GM23338 (cell line): Measurements from ENCODE around the gene TRMT2A. TPM values are rescaled to one million over a fixed set of nuclear protein-coding genes. Genes with fewer than 3 reads are reported as not detected.

ENCODE experiments used
- ATAC-seq: fragments of 200-7000 bp; cut with Tn5 transposase; 3 replicates; pipeline ENCODE4 v1.9.1; 2020
- DNase-seq: peaks from one replicate; pipeline ENCODE4 v3.0.0-alpha.2; 2015; ENCODE audit warnings: low spot score
- H2AFZ ChIP-seq: fragments of 200-600 bp; sonication (generic); 2 replicates; pipeline ENCODE4 v1.8.0; 2016; ENCODE audit warnings: antibody characterized with exemption, mild to moderate bottlenecking, moderate library complexity
- H3F3A ChIP-seq: fragments of 200-600 bp; sonication (generic); replicated peaks from 2 replicates; pipeline ENCODE4 v1.8.0; 2017; ENCODE audit warnings: antibody characterized with exemption, mixed run types, low read depth
- H3K27ac ChIP-seq: fragments of 200-600 bp; sonication (generic); 2 replicates; pipeline ENCODE4 v1.6.1; 2016; ENCODE audit warnings: low read depth
- H3K27me3 ChIP-seq: fragments of 200-600 bp; sonication (generic); 2 replicates; pipeline ENCODE4 v1.8.0; 2016; ENCODE audit warnings: mild to moderate bottlenecking, mixed run types, moderate library complexity; ENCODE audit not compliant: insufficient read depth
- H3K36me3 ChIP-seq: fragments of 200-600 bp; sonication (generic); 2 replicates; pipeline ENCODE4 v1.8.0; 2016; ENCODE audit warnings: mild to moderate bottlenecking; ENCODE audit not compliant: insufficient read depth
- H3K4me1 ChIP-seq: fragments of 200-600 bp; sonication (generic); 2 replicates; pipeline ENCODE4 v1.8.0; 2016; ENCODE audit warnings: mild to moderate bottlenecking, moderate library complexity; ENCODE audit not compliant: insufficient read depth
- H3K4me2 ChIP-seq: fragments of 200-600 bp; sonication (generic); 2 replicates; pipeline ENCODE4 v1.7.1; 2017; ENCODE audit warnings: mixed run types
- H3K4me3 ChIP-seq: fragments of 200-600 bp; sonication (generic); 2 replicates; pipeline ENCODE4 v1.6.1; 2016; ENCODE audit warnings: mixed run types
- H3K79me2 ChIP-seq: fragments of 200-600 bp; sonication (generic); replicated peaks from 2 replicates; pipeline ENCODE4 v1.8.0; 2017; ENCODE audit warnings: mild to moderate bottlenecking; ENCODE audit not compliant: insufficient read depth
- H3K9me2 ChIP-seq: fragments of 200-600 bp; sonication (generic); 2 replicates; pipeline ENCODE4 v1.8.0; 2017; ENCODE audit not compliant: insufficient read depth
- H4K20me1 ChIP-seq: fragments of 200-600 bp; sonication (generic); replicated peaks from 2 replicates; pipeline ENCODE4 v1.8.0; 2017; ENCODE audit warnings: mild to moderate bottlenecking; ENCODE audit not compliant: insufficient read depth
- H3K27ac Mint-ChIP-seq: 2 replicates; pipeline ENCODE4 v1.8.0; 2020; ENCODE audit warnings: inconsistent platforms, mild to moderate bottlenecking, moderate library complexity, mixed read lengths
- H3K27me3 Mint-ChIP-seq: 3 replicates; pipeline ENCODE4 v1.8.0; 2022; ENCODE audit warnings: low read depth, mild to moderate bottlenecking, moderate library complexity, mixed read lengths, inconsistent platforms; ENCODE audit not compliant: insufficient read depth, poor library complexity
- H3K36me3 Mint-ChIP-seq: 3 replicates; pipeline ENCODE4 v1.8.0; 2021; ENCODE audit warnings: low read depth, mild to moderate bottlenecking, inconsistent platforms, moderate library complexity, mixed read lengths
- H3K4me1 Mint-ChIP-seq: 3 replicates; pipeline ENCODE4 v1.8.0; 2020; ENCODE audit warnings: mild to moderate bottlenecking, inconsistent platforms, mixed read lengths
- H3K4me3 Mint-ChIP-seq: 3 replicates; pipeline ENCODE4 v1.8.0; 2021; ENCODE audit warnings: moderate library complexity, mild to moderate bottlenecking, inconsistent platforms, mixed read lengths
- H3K9me3 Mint-ChIP-seq: 3 replicates; pipeline ENCODE4 v1.8.0; 2020; ENCODE audit warnings: moderate library complexity, mild to moderate bottlenecking, inconsistent platforms, mixed read lengths
- CREB1 ChIP-seq: fragments of 250-450 bp; sonication (Bioruptor Pico); IDR thresholded peaks from 2 replicates; pipeline ENCODE4 v1.5.0; 2020; ENCODE audit warnings: low read depth, mild to moderate bottlenecking, moderate library complexity
- ETS1 ChIP-seq: IDR thresholded peaks from 2 replicates; pipeline ENCODE4 v1.6.1; 2016; ENCODE audit warnings: antibody characterized with exemption
- EZH2phosphoT487 ChIP-seq: fragments of 200-600 bp; sonication (generic); IDR thresholded peaks from one replicate; pipeline ENCODE4 v1.8.1; 2018; ENCODE audit warnings: antibody characterized with exemption; ENCODE audit not compliant: unreplicated experiment
- JUNB ChIP-seq: IDR thresholded peaks from one replicate; pipeline ENCODE4 v1.6.1; 2016; ENCODE audit warnings: antibody characterized with exemption; ENCODE audit not compliant: unreplicated experiment
- NANOG ChIP-seq: IDR thresholded peaks from 2 replicates; pipeline ENCODE4 v1.6.1; 2016; ENCODE audit warnings: antibody characterized with exemption, borderline replicate concordance
- POLR2AphosphoS5 ChIP-seq: IDR thresholded peaks from 2 replicates; pipeline ENCODE4 v1.6.1; 2016; ENCODE audit warnings: antibody characterized with exemption, low read depth
- STAT1 ChIP-seq: IDR thresholded peaks from one replicate; pipeline ENCODE4 v1.6.1; 2016; ENCODE audit warnings: antibody characterized with exemption; ENCODE audit not compliant: unreplicated experiment
- ZNF331 ChIP-seq: fragments of 250-450 bp; sonication (Bioruptor Pico); IDR thresholded peaks from 2 replicates; pipeline ENCODE4 v1.5.0; 2020; ENCODE audit warnings: low read depth, mild to moderate bottlenecking, moderate library complexity
- ZNF462 ChIP-seq: fragments of 250-450 bp; sonication (Bioruptor Pico); IDR thresholded peaks from 2 replicates; pipeline ENCODE4 v1.5.0; 2020; ENCODE audit warnings: mild to moderate bottlenecking, moderate library complexity
- polyA plus RNA-seq: library from polyadenylated mRNA; unstranded; fragments of >200 nt; fragmentation: Nextera tagmentation; extraction: Ambion mirVana; gene quantifications from 2 replicates; pipeline ENCODE4 v1.2.1, GENCODE V29; 2016
- total RNA-seq: library from RNA; depleted of rRNA; stranded (reverse); fragments of >200 nt; shearing (Covaris generic); gene quantifications from 2 replicates; pipeline ENCODE4 v1.2.3, GENCODE V29; 2014

TRMT2A gene
- total and polyA plus RNA-seq, 2 experiments from 2014 or later = 41.3 to 61.3 TPM

- TF ChIP-seq ZNF462 (CRISPR knock-in tag) (no peak), ZNF331 (CRISPR knock-in tag) (no peak), POLR2AphosphoS5 (no peak), STAT1 (no peak), ETS1 (no peak)
Observed at GRCh38 chr22:20089226-20089976, 27.6 kb downstream of the TRMT2A start (continued).

GRCh38 chr22:20088263-20088648, 28.8 kb downstream of the TRMT2A start:
- Histone ChIP-seq H3K4me1 (peaks cover 5% of the 10 kb centered on the region; the same call in 1 of the 2 replicates), H3K4me3 (no peak overlapping the region), H3K9me2 (no peaks in the 10 kb centered on the region), H3K4me2 (no peak overlapping the region), H3K27ac (no peak overlapping the region), H3F3A (peaks cover 36% of the 10 kb centered on the region), H3K36me3 (peaks cover 45% of the 10 kb centered on the region), H3K79me2 (peaks cover 57% of the 10 kb centered on the region), H3K27me3 (no peaks in the 10 kb centered on the region), H2AFZ (no peak overlapping the region), H4K20me1 (peaks cover 51% of the 10 kb centered on the region)
- DNase-seq (no peak), ATAC-seq (no peak)
- H3K9me3 Mint-ChIP-seq = no peaks in the 10 kb centered on the region
- peaks cover 21% of the 10 kb centered on the region for H3K4me1 Mint-ChIP-seq
- H3K36me3 Mint-ChIP-seq = peaks cover 83% of the 10 kb centered on the region
- H3K27me3 Mint-ChIP-seq = peaks cover 19% of the 10 kb centered on the region
- no peak overlapping the region for H3K27ac Mint-ChIP-seq
- no peak overlapping the region for H3K4me3 Mint-ChIP-seq
- TF ChIP-seq EZH2phosphoT487 (no peak), NANOG (no peak), CREB1 (CRISPR knock-in tag) (no peak), POLR2AphosphoS5 (no peak), JUNB (no peak), ZNF331 (CRISPR knock-in tag) (no peak)
